Uterus (tissue), 2 donors: ENCODE data around the gene DNM3.

Source experiments
- CTCF ChIP-seq, 4 experiments: fragments of 200-600 bp in 2 of 4; fragments of 450-650 bp in 2 of 4; sonication (generic) in 2 of 4; IDR thresholded peaks; one replicate each; pipeline ENCODE4 v1.5.1; 2016 to 2019; ENCODE audit warnings: antibody characterized with exemption in 4 of 4, mild to moderate bottlenecking in 2 of 4, moderate library complexity in 1 of 4
- POLR2A ChIP-seq, 2 donors: fragments of 450-650 bp; IDR thresholded peaks; one replicate each; pipeline ENCODE4 v1.6.1; 2016; ENCODE audit warnings: antibody characterized with exemption in 2 of 2, mild to moderate bottlenecking in 1 of 2, moderate library complexity in 1 of 2

DNA sequence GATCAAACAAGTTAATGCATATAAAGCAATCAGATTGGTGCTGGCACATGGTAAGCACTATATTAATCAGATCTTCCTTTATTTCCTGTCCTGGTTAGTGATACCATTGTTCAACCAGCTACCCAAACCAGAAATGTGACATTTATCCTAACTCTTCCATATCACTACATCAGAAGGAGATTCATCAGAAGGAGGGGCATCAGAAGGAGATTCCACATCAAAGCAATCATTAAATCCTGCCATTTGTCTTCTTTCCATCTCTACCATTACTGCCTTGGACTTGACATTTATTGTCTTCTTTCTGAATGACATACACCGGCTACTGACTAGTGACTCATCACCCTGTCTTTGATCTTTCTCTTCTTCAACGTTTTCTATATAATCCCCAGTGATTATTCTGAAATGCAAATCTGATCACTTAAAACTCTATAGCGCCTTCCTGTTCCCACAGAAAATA, 75.0 kb downstream of the DNM3 start:
- TF ChIP-seq CTCF (IDR thresholded peaks at IDR 0.05), result no peak
- no peak for TF ChIP-seq POLR2A (IDR thresholded peaks at IDR 0.05)
